ENCODE data around the gene SLC34A1. TPM values are rescaled to one million over a fixed set of nuclear protein-coding genes. Genes with fewer than 3 reads are reported as not detected.

Gene SLC34A1
- total RNA-seq, 2 experiments from 2014 or later = 0.35 to 0.63 TPM

DNA sequence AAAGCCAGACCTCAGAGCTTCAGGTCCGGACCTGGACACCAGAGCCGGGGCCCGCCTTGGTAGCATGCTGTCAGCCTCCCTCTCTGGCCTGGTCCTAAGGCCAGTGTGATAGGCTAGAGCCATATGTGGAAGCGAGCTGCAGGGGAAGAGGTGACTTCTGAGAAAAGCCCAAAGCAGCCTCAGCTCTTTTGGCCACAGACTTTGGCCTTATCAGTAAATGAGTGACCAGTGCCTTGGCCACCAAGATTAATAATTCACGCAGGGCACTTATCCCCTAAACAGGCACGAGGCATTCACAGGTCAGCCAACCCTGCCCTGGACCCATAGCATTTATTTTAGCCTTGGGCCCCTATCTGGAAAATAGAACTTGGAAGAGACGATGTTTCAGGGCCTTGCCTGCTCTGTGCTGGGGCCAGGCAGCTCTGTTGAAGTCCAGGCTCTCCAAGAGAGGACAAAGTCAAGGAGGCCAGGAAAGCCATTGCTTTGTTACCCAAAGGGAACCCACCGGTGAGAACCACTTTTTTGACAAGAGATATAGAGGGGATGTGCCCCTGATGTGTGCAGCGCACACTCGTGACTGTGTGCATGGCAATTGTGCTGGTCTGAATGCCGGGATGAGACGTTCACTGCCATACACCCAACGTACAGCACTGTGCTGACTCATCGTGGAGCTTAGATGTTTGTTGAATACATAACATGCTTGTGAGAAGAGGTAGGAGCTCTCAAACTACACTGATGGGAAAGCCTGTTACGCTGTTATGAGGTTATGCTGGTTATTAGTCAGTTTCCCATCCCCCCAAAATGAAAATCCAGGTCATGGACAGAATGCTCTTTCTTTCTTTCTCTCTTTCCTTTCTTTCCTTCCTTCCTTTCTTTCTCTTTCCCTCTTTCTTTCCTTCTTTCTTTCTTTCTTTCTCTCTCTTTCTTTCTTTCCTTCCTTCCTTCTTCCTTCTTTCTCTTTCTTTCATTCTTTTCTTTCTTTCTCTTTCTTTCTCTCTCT is 5.0 kb upstream of the SLC34A1 start:
- H2AFZ ChIP-seq (ENCODE audit: low read length) = no peak overlapping the region
- H3K4me3 ChIP-seq (ENCODE audit: low read depth, low read length, poor library complexity, severe bottlenecking) = no peak overlapping the region
- ChIA-PET CTCF (ENCODE audit: unreplicated experiment) (interaction anchor here (1.0 kb wide), 2 partner anchors 9 to 82 kb away, joined by 3 to 4 read pairs; no protein-coding TSS in a partner anchor), POLR2A (interaction anchor here (0.5 to 1.0 kb wide), 6 partner anchors 10 to 66 kb away, joined by 3 to 6 read pairs (median 4); partner anchors contain the start of gene RGS14)
- H3K9me2 ChIP-seq (ENCODE audit: insufficient read depth, low read length) = no peaks in the 10 kb centered on the region
- no peaks in the 10 kb centered on the region for H3K36me3 ChIP-seq (ENCODE audit: insufficient read depth, low read length)
- no TSS peak for BruUV-seq (replicated peaks)
- H3K4me1 ChIP-seq (ENCODE audit: insufficient read depth, low read length, poor library complexity, severe bottlenecking) = peaks cover 5% of the 10 kb centered on the region
- intact Hi-C loops (cut with micrococcal nuclease; ENCODE audit: unreplicated experiment) = no loop called here
- H3K9me3 ChIP-seq (ENCODE audit: low read length) = no peaks in the 10 kb centered on the region
- no peaks in the 10 kb centered on the region for H4K20me1 ChIP-seq (ENCODE audit: insufficient read depth, low read length)
- H3K79me2 ChIP-seq (ENCODE audit: insufficient read depth, low read depth, low read length) = no peaks in the 10 kb centered on the region
- DNase-seq (ENCODE audit: low spot score) = no peak
- H3K27ac ChIP-seq (ENCODE audit: low read depth, low read length, poor library complexity, severe bottlenecking) = no peak overlapping the region
- no peak for TF ChIP-seq EZH2phosphoT487 (IDR thresholded peaks at IDR 0.05; ENCODE audit: borderline replicate concordance, low read depth, low read length)
- TF ChIP-seq, protein P1, sequence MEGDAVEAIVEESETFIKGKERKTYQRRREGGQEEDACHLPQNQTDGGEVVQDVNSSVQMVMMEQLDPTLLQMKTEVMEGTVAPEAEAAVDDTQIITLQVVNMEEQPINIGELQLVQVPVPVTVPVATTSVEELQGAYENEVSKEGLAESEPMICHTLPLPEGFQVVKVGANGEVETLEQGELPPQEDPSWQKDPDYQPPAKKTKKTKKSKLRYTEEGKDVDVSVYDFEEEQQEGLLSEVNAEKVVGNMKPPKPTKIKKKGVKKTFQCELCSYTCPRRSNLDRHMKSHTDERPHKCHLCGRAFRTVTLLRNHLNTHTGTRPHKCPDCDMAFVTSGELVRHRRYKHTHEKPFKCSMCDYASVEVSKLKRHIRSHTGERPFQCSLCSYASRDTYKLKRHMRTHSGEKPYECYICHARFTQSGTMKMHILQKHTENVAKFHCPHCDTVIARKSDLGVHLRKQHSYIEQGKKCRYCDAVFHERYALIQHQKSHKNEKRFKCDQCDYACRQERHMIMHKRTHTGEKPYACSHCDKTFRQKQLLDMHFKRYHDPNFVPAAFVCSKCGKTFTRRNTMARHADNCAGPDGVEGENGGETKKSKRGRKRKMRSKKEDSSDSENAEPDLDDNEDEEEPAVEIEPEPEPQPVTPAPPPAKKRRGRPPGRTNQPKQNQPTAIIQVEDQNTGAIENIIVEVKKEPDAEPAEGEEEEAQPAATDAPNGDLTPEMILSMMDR (conservative IDR thresholded peaks at IDR 0.05; ENCODE audit: low read length) = no peak
- H3K4me2 ChIP-seq (ENCODE audit: low read length) = no peak overlapping the region

GRCh38 chr5:177380805-177381126 is 3.5 kb upstream of the SLC34A1 start:
- POLR2A ChIA-PET = no interaction called here
- Histone ChIP-seq H3K36me3 (ENCODE audit: insufficient read depth, low read length) (no peaks in the 10 kb centered on the region), H3K9me2 (ENCODE audit: insufficient read depth, low read length) (no peaks in the 10 kb centered on the region), H3K79me2 (ENCODE audit: insufficient read depth, low read depth, low read length) (no peaks in the 10 kb centered on the region), H3K9me3 (ENCODE audit: low read length) (no peaks in the 10 kb centered on the region), H3K4me2 (ENCODE audit: low read length) (no peak overlapping the region), H3K4me1 (ENCODE audit: insufficient read depth, low read length, poor library complexity, severe bottlenecking) (peaks cover 5% of the 10 kb centered on the region), H3K27ac (ENCODE audit: low read depth, low read length, poor library complexity, severe bottlenecking) (no peak overlapping the region), H2AFZ (ENCODE audit: low read length) (no peak overlapping the region), H4K20me1 (ENCODE audit: insufficient read depth, low read length) (no peaks in the 10 kb centered on the region), H3K4me3 (ENCODE audit: low read depth, low read length, poor library complexity, severe bottlenecking) (no peak overlapping the region)
- DNase-seq (ENCODE audit: low spot score) = no peak
- intact Hi-C loops (cut with micrococcal nuclease; ENCODE audit: unreplicated experiment) = no loop called here
- CTCF ChIA-PET (ENCODE audit: unreplicated experiment) = no interaction called here
- BruUV-seq (replicated peaks) = no TSS peak
- no peak for TF ChIP-seq EZH2phosphoT487 (IDR thresholded peaks at IDR 0.05; ENCODE audit: borderline replicate concordance, low read depth, low read length)
- TF ChIP-seq, protein P1 (conservative IDR thresholded peaks at IDR 0.05; ENCODE audit: low read length) = no peak

All from OCI-LY7 (cell line).